ENCODE measurements around the gene PCSK9.

The PCSK9 gene

DNA sequence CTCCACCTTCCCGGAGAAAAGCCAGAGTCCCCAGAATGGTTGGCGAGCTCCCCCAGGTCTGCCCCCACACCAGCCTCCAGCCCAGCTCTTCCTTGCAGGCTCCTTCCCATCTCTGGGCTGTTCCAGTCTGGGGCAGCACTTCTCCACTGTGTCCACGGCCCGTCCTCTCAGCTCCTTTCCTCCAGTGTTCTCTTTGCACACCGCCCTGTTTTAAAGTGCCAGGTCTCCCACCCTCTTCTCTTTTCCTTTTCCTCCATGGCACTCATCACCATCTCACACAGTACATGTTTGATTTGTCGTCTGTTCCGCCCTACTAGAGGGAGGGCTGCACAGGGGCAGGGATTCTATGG is 6.1 kb upstream of the PCSK9 start:
- no peak overlapping the region for H3K4me3 ChIP-seq (ENCODE audit: low read depth, low read length)
- TF ChIP-seq MAX (IDR thresholded peaks at IDR 0.05; ENCODE audit: low read depth, low read length) (no peak), CTCF (IDR thresholded peaks at IDR 0.05; ENCODE audit: low read depth, low read length) (no peak), MYC (IDR thresholded peaks at IDR 0.05; ENCODE audit: low read depth, low read length) (no peak), POLR2A (IDR thresholded peaks at IDR 0.05; ENCODE audit: extremely low read depth, insufficient read length) (no peak)
- DNase-seq (ENCODE audit: low read depth) = no peak

GRCh38 chr1:55034476-55035133 is 4.7 kb upstream of the PCSK9 start:
- H3K4me3 ChIP-seq (ENCODE audit: low read depth, low read length) = no peak overlapping the region
- TF ChIP-seq MYC (IDR thresholded peaks at IDR 0.05; ENCODE audit: low read depth, low read length) (no peak), MAX (IDR thresholded peaks at IDR 0.05; ENCODE audit: low read depth, low read length) (no peak), POLR2A (IDR thresholded peaks at IDR 0.05; ENCODE audit: extremely low read depth, insufficient read length) (no peak), CTCF (IDR thresholded peaks at IDR 0.05; ENCODE audit: low read depth, low read length) (no peak)
- no peak for DNase-seq (ENCODE audit: low read depth)

GRCh38 chr1:55035904-55036303 is 3.4 kb upstream of the PCSK9 start:
- peak; percentile 22 for DNase-seq (ENCODE audit: low read depth)
- TF ChIP-seq POLR2A (IDR thresholded peaks at IDR 0.05; ENCODE audit: extremely low read depth, insufficient read length) (no peak), MAX (IDR thresholded peaks at IDR 0.05; ENCODE audit: low read depth, low read length) (no peak), CTCF (IDR thresholded peaks at IDR 0.05; ENCODE audit: low read depth, low read length) (no peak), MYC (IDR thresholded peaks at IDR 0.05; ENCODE audit: low read depth, low read length) (no peak)
- no peak overlapping the region for H3K4me3 ChIP-seq (ENCODE audit: low read depth, low read length)

DNA sequence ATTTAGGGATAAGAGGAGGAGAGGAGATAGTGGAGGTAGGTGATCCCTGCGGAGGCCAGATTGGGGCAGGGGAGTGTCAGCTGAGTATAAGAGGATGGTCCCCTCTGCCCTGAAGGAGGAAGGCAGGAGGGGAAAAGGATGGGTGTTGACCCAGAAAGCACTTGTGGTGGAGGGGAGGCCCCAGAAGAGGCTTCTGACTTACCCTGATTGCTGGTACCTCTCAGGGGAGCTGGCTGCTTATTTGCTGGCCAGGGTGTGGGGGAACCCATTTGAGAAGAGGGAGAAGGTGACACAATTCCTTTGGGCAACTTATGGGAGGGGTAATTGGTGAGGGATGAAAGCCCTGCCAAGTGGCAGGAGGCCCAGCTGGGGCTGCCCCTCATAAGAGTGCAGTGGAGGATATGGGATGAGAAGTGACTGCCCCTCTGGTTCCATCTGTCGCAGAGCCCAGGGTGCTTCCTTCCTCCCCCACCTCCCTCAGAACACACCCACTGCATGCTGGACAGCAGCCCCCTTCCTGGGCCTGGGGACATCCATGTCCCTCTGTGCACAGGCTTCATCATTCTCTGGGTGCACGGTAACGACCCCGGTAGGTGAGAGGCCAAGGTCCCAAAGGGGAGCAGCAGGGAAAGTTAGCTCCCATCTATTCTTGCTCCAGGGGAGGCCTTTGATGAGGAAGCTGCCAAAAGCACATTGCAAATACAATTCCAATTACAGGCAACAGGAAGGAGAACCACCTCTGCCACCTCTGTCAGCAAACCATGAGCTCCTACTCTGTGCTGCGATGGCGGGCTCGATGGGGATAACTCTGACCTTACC is 1.4 kb upstream of the PCSK9 start:
- no peak for DNase-seq (ENCODE audit: low read depth)
- TF ChIP-seq CTCF (IDR thresholded peaks at IDR 0.05; ENCODE audit: low read depth, low read length) (no peak), POLR2A (IDR thresholded peaks at IDR 0.05; ENCODE audit: extremely low read depth, insufficient read length) (no peak), MYC (IDR thresholded peaks at IDR 0.05; ENCODE audit: low read depth, low read length) (no peak), MAX (IDR thresholded peaks at IDR 0.05; ENCODE audit: low read depth, low read length) (no peak)
- no peak overlapping the region for H3K4me3 ChIP-seq (ENCODE audit: low read depth, low read length)

DNA sequence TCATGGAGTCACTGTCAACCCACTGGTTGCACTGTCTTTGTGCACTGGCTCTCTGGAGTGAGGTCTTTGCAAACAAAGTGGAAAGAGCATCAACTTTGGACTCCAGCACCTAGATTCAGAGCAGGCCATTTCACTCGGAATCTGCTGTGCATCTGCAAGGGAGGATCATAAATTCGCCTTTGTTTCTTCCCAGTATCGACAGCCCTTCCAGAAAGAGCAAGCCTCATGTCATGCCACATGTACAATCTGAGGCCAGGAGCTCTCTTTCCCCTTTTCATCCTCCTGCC is 853 bp upstream of the PCSK9 start:
- H3K4me3 ChIP-seq (ENCODE audit: low read depth, low read length) = no peak overlapping the region
- DNase-seq (ENCODE audit: low read depth) = no peak
- no peak for TF ChIP-seq MAX (IDR thresholded peaks at IDR 0.05; ENCODE audit: low read depth, low read length)
- no peak for TF ChIP-seq MYC (IDR thresholded peaks at IDR 0.05; ENCODE audit: low read depth, low read length)
- TF ChIP-seq CTCF (IDR thresholded peaks at IDR 0.05; ENCODE audit: low read depth, low read length) = no peak
- no peak for TF ChIP-seq POLR2A (IDR thresholded peaks at IDR 0.05; ENCODE audit: extremely low read depth, insufficient read length)

Measured in NB4 (cell line).